Stomach (tissue), 9 donors: ENCODE measurements around the gene NR6A1. TPM values are rescaled to one million over a fixed set of nuclear protein-coding genes. Genes with fewer than 3 reads are reported as not detected.
A peak's percentile ranks its signal among the peaks of the same experiment; 100 is the strongest.

Experiments
- DNase-seq, 2 donors: peaks; one replicate each; pipeline versions ENCODE4 v3.0.0 to v3.0.0-alpha.2; 2013 to 2019
- H3K27ac ChIP-seq, 5 donors: fragments of 200-600 bp in 4 of 5; sonication (generic) in 4 of 5; one replicate each; pipeline ENCODE4 v1.5.1; 2013 to 2019; ENCODE audit warnings: mild to moderate bottlenecking in 1 of 5, moderate library complexity in 1 of 5
- H3K27me3 ChIP-seq, 3 donors: fragments of 200-600 bp; sonication (generic); one replicate each; pipeline ENCODE4 v1.5.1; 2017 to 2019; ENCODE audit warnings: mixed run types in 1 of 3
- H3K36me3 ChIP-seq, 4 donors: fragments of 200-600 bp; sonication (generic); 1 replicate in 3 of 4; 2 replicates in 1 of 4; pipeline ENCODE4 v1.5.1; 2016 to 2019
- H3K4me1 ChIP-seq, 4 donors: fragments of 200-600 bp; sonication (generic); one replicate each; pipeline ENCODE4 v1.5.1; 2016 to 2019
- H3K4me3 ChIP-seq, 4 donors: fragments of 200-600 bp; sonication (generic) in 3 of 4; one replicate each; pipeline ENCODE4 v1.5.1; 2016 to 2019; ENCODE audit warnings: mild to moderate bottlenecking in 1 of 4
- H3K9me3 ChIP-seq, 4 donors: fragments of 200-600 bp; sonication (generic); one replicate each; pipeline ENCODE4 v1.5.1; 2016 to 2019
- CTCF ChIP-seq, 7 experiments: fragments of 450-650 bp in 4 of 7; fragments of 200-600 bp in 3 of 7; sonication (generic) in 3 of 7; IDR thresholded peaks; one replicate each; pipeline ENCODE4 v1.5.1; 2016 to 2019; ENCODE audit warnings: antibody characterized with exemption in 7 of 7, control low read depth in 2 of 7, mild to moderate bottlenecking in 1 of 7
- EP300 ChIP-seq: sonication (generic); formaldehyde crosslinking; IDR thresholded peaks from one replicate; pipeline ENCODE4 v1.6.1; 2017; ENCODE audit warnings: antibody characterized with exemption
- POLR2A ChIP-seq, 4 donors: fragments of 450-650 bp; IDR thresholded peaks; one replicate each; pipeline ENCODE4 v1.6.1; 2016; ENCODE audit warnings: antibody characterized with exemption in 4 of 4, control low read depth in 2 of 4, mild to moderate bottlenecking in 1 of 4, moderate library complexity in 1 of 4
- POLR2AphosphoS5 ChIP-seq, 3 donors: sonication (generic); formaldehyde crosslinking; IDR thresholded peaks; one replicate each; pipeline ENCODE4 v1.6.1; 2016; ENCODE audit warnings: antibody characterized with exemption in 3 of 3
- WGBS, 5 donors: extraction: QIAGEN DNeasy Blood & Tissue Kit in 3 of 5; methylation state at CpG; one replicate each; pipeline versions ENCODE4 v1.1.5 to v1.1.7; 2013 to 2018; 5-methylcytosine and 5-hydroxymethylcytosine counted together
- intact Hi-C: fragments of 100-400 bp; cut with DNase I; formaldehyde crosslinking; loops from one replicate; pipeline ENCODE4 v1.15.1; 2023; ENCODE audit warnings: low total_unique reads
- polyA plus RNA-seq, 3 donors: library from polyadenylated mRNA; stranded (reverse); fragments of 200-250 nt; gene quantifications; one replicate each; pipeline ENCODE4 v1.2.3, GENCODE V29; 2013
- total RNA-seq, 5 donors: library from RNA; depleted of rRNA; stranded (reverse); fragments of >200 nt; gene quantifications; one replicate each; pipeline versions ENCODE4 v1.1.0 to v1.2.3, GENCODE V29; 2014 to 2016
- donor health status: healthy with polysubstance abuse.
- donor health status: Bipolar disorder and iron deficiency.
- donor health status: healthy.

The NR6A1 gene
- total and polyA plus RNA-seq, 8 donors = 0.15 to 3.2 (median 1.5) TPM; not detected in 1

GRCh38 chr9:124537926-124538325 is 233.2 kb downstream of the NR6A1 start:
- Histone ChIP-seq H3K9me3 (no peaks in the 10 kb centered on the region), H3K27ac (no peak overlapping the region), H3K27me3 (no peaks in the 10 kb centered on the region), H3K36me3 (no peaks in the 10 kb centered on the region), H3K4me3 (no peak overlapping the region), H3K4me1 (peaks cover 0 to 7% (median 0%) of the 10 kb centered on the region in 4 donors)
- intact Hi-C loops = loop anchor here (5.0 kb wide), 1 partner anchor 116 kb away; no protein-coding TSS in a partner anchor
- peak in 1 of 2 donors; percentile 37 for DNase-seq
- 68 to 87% (median 75%) methylated on average over 8 of the region's 8 CpGs for WGBS, 5 donors
- TF ChIP-seq POLR2AphosphoS5 (IDR thresholded peaks at IDR 0.05) (no peak), CTCF (IDR thresholded peaks at IDR 0.05) (no peak), EP300 (no peak), POLR2A (IDR thresholded peaks at IDR 0.05) (no peak)

GRCh38 chr9:124535846-124536245 is 235.3 kb downstream of the NR6A1 start:
- DNase-seq = no peak
- intact Hi-C loops = loop anchor here (5.0 kb wide), 1 partner anchor 114 kb away; no protein-coding TSS in a partner anchor
- no peaks in the 10 kb centered on the region for H3K27me3 ChIP-seq
- H3K27ac ChIP-seq = no peak overlapping the region
- no peak overlapping the region for H3K4me3 ChIP-seq
- 82 to 91% (median 91%) methylated on average over 10 of the region's 10 CpGs for WGBS, 5 donors
- no peaks in the 10 kb centered on the region for H3K9me3 ChIP-seq
- H3K4me1 ChIP-seq = peaks cover 0 to 7% (median 0%) of the 10 kb centered on the region in 4 donors
- H3K36me3 ChIP-seq = no peaks in the 10 kb centered on the region
- no peak for TF ChIP-seq EP300
- no peak for TF ChIP-seq POLR2AphosphoS5 (IDR thresholded peaks at IDR 0.05)
- TF ChIP-seq POLR2A (IDR thresholded peaks at IDR 0.05) = no peak
- TF ChIP-seq CTCF (IDR thresholded peaks at IDR 0.05) = no peak

GRCh38 chr9:124532897-124533296 is 238.2 kb downstream of the NR6A1 start:
- Histone ChIP-seq H3K27ac (no peak overlapping the region), H3K36me3 (no peaks in the 10 kb centered on the region), H3K27me3 (no peaks in the 10 kb centered on the region), H3K4me3 (no peak overlapping the region), H3K4me1 (peaks cover 0 to 7% (median 0%) of the 10 kb centered on the region in 4 donors), H3K9me3 (no peaks in the 10 kb centered on the region)
- TF ChIP-seq CTCF (IDR thresholded peaks at IDR 0.05) (no peak), POLR2A (IDR thresholded peaks at IDR 0.05) (no peak), EP300 (no peak), POLR2AphosphoS5 (IDR thresholded peaks at IDR 0.05) (no peak)
- intact Hi-C loops = no loop called here
- 66 to 87% (median 86%) methylated on average over 2 of the region's 2 CpGs for WGBS, 5 donors
- no peak for DNase-seq

- Histone ChIP-seq H3K9me3 (no peaks in the 10 kb centered on the region), H3K36me3 (no peaks in the 10 kb centered on the region), H3K4me3 (no peak overlapping the region), H3K27me3 (no peaks in the 10 kb centered on the region), H3K27ac (no peak overlapping the region), H3K4me1 (no peaks in the 10 kb centered on the region)
- DNase-seq = no peak
- TF ChIP-seq POLR2A (IDR thresholded peaks at IDR 0.05) (no peak), POLR2AphosphoS5 (IDR thresholded peaks at IDR 0.05) (no peak), CTCF (IDR thresholded peaks at IDR 0.05) (no peak), EP300 (no peak)
- WGBS, 5 donors = 72 to 91% (median 81%) methylated on average over 2 of the region's 2 CpGs
- intact Hi-C loops = no loop called here
Observed at GRCh38 chr9:124531115-124531514, 240.0 kb downstream of the NR6A1 start.
